RKO (cell line): Measurements from ENCODE around the gene SGSM2.

Experiments used
- DNase-seq: peaks from one replicate; pipeline ENCODE4 v3.0.0-alpha.2; 2016; ENCODE audit warnings: low spot score

The SGSM2 gene

DNA sequence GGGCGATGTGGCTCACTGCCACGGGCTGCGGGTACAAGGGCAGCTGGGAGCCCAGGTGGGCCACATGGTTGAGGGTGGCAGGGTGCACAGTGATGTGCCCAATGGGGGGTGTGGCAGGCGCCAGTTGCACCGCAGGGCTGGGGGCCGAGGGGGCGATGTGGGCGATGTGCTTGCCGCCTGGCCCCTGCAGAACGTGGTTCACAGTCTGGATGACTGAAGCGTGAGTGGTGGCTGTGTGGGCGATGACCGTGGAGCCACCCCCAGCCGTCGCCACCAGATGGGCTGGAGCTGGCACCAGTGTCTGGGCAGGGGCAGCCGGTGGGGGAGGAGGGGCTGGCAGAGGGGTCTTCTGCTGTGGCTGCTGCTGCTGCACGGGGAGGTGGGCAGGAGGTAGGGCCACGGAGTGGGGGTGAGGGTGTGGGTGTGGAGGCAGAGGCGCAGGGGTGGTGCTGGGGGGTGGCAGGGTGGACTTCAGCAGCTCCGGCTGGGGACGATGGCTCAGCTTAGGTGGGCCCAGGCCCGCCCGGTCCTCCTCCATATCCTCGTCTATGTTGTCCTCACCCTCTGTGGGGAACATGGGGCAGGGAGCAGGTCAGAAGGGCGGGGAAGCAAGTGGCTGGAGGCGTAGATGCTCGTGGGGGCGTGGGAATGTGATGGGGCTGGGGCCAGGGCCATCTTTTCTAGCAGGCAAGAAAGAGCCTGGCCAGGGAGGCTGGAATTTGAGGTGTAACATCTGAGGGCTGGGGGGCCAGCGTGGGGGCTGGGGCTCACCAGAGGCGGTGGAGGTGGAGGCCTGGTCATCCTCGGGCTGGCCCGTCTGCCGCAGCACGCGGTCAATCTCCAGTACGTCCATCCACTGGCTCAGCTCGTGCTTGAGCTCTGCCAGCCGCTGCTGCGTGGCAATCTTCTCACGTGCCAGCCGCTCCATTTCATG is 50.1 kb downstream of the SGSM2 start:
- DNase-seq = no peak

DNA sequence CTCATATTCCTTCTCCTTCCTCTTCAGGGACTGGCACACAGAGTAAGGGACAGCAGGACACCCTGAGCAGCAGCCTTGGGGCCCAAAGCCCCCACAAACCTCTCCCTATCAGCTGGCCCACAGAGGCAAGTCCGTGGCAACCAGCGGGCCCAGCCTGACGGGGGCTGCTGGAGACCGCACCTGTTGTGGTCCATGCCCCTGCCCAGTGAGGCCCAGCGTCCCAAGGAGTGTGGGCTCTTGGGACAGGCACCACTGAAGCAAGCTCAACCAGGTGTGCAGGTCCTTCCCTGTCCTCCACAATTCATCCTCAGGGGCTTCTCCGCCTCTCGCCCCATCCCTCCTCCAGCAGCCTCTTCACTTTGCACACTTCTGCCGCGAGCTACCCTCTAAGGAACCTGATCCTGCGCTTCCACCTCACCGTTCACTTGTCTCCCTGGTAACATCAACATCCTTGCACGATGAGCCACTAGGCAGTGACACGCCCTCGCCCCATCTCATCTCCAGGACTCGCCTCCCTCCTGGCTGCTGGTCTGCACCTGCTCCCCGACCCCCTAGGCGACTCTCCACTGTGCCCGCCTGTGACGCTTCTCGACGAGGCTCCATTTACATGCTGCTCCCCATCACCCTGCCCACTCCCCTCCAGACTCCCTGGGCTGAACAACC is 50.9 kb downstream of the SGSM2 start:
- DNase-seq = no peak

DNA sequence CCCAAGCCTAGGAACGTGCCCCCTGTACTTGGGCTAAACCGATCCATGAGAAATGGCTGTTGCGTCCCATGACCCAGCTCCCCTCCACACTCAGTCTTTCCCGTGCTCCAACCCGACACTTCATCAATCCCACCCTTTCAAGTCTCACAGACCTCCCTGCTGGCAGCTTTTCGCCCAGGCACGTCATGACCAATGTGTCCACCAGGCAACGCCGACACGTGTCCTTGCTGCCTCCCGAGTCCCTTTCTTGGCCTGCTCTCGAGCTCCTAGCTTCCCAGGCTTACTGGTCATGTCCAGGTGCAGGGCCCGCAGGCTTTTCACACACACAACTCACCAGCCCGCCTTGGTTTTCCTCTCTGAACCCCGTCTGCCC is 51.4 kb downstream of the SGSM2 start:
- no peak for DNase-seq

DNA sequence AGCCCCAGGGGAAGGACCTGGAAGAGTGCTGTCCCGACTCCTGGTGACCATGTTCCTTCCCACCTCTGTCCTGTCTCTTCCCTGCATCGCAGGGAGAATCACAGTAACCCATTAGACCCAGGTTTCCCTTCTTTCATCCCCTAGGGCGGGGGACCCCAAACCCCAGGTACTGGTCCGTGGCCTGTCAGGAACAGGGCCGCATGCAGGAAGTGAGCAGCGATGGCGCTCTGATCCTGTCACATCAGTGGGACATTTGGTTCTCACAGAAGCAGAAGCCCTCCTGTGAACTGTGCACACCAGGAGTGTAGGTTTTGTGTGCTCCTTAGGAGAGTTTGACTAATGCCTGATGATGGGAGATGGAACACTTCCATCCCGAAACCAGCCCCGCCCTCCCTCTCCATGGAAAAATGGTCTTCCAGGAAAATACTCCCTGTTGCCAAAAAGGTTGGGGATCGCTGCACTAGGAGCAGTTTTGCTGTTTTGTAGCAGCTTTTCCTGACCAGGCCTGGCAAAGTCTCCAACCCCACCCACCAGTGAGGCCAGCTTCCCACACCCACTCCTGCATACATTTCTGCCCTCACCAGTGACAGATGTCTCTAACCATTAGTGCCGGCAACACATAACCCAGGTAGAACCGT is 53.0 kb downstream of the SGSM2 start:
- no peak for DNase-seq

DNA sequence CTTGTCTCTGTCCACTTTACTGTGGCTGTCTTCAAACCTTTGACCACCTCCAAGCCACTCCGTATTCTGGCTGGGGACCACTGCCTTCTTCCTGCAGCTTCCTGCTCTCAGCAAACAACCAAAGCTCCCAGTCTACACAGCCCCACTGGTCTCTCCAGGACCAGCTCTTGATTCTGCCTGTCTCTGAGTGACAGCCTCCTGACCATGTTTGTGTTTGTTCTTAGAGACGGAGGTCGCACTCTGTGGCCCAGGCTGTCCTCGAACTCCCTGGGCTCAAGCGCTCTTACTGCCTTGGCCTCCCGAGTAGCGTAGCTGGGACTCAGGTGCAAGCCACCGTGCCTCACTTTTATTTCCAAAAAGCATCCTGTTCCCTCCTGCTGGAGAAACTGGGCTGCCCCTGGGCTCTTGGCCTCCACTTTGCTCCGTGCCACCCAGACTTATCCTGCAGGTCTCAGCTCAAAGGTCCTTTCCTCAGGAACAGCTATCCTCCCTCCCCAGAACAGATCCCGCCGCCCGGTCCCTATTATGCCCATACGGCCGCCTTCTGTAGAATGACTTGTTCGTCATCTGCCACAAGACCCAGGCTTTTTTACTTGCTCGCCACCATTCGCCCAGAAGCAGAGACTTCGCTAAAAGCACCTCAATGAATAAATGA is 54.4 kb downstream of the SGSM2 start:
- DNase-seq = no peak

DNA sequence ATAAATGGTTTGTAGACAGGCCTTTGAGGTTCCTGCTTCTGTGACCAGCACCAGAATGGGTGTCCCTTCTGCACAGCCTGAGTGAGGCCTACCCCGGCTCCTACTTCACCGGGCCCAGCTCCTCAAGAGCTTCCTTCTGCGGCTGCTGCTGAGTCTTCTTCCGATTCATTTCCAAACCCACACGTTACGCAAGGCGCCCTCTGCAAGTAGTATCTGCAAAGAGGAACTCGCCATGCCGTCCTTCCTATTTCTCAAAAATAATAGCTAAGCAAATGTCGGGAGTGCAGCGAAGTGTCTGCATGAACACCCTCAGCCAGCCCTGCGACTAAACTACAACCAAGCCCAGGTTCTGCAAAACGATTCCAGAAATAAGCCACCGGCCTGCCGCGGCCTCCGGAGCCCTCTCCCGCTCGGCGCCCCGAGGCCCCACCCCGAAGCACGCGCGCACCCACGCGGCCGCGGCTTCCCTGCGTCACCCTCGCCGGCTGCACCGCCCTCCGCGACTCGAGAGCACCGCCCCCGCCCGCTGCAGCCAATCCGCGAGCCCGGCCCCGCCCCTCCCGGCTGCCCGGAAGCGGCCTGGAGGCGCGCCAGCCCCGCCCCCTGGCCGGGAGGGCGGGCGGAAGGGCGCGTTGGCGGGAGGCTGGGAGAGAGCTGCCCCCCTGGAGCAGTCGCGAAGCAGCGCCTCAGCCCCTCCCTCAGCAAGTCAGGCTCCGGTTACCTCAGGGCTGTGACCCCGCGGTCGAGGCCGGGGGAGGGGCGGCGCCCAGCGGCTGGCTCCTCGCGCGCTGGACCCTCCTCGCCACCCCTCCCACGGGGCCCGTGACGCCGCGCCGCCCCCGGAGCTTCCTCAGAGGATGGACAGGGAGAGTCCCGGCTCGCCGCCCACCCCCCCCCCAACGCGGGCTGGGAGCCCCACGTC is 55.2 kb downstream of the SGSM2 start:
- DNase-seq = peak; percentile 95

DNA sequence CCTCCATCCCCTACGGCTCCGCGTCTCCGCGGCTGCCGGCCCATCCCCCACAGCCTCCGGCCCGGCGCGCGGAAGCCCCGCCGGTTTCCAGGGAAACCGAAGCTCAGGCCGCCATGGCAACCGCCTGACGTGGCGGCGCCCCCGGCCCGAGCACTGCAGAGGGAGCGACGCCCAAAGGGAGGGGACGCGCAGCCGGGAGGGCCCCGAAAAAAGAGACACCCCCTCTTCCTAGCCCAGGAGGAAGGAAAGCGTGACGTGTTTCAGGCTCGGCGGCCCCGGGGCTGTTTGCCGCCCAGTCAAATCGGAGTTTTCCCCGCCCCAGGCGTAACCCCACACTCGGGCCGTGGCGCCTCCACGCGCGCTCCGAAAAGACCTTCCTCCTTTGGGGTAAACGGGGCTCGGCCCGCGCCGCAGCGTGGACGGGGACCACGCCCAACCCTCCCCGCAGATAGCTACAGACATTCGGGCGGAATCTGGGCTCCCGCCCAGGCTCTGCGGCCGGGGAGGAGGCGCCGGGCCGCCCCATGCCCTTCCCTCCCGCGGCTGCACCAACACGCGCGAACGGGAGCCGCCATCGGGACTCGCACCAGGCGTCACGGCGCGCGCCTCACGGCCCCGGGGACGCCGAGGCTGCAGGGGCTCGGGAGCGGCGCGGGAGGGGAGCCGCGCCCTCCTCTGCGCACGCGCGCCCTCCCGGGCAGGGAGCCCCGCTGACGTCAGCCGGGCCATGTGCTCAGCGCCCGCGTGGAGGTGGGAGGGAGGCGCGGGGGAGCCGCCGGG is 56.1 kb downstream of the SGSM2 start:
- DNase-seq = peak; percentile 92

DNA sequence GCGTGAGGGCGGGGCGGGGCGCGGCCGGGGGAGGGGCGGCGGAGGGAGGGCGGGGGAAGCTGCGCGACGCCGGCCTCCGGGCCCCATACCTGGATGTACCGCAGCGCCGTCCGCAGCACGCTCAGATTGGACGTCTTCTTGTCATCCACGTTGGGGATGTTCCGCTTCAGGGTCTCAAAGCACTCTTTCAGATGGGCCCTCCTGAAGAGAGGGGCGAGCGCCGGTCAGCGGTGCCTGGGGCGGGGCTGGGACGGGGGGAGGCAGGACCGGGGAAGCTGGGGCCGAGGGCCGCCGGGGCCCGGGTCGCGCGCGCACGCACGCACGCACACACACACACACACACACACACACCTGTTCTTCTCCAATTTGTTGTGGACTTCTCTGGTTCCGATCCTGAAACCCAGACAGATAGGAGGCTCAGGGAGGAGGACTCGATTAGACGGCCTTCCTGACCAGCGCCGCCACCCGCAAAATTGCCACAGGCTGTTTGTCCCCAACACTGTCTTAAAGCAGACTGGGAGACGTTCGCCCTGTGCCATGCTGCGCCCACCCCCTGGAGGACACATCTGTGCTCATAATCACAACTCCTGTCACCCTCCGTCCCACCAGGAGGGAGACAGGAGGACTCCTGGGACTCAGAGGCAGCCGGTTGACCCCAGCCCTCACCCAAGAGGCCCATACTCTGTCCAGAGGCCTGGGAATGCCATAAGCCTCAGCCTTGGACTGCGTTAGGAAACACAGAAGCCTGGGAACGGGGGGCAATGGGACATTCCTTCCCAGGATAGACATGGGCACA is 56.9 kb downstream of the SGSM2 start:
- DNase-seq = no peak

DNA sequence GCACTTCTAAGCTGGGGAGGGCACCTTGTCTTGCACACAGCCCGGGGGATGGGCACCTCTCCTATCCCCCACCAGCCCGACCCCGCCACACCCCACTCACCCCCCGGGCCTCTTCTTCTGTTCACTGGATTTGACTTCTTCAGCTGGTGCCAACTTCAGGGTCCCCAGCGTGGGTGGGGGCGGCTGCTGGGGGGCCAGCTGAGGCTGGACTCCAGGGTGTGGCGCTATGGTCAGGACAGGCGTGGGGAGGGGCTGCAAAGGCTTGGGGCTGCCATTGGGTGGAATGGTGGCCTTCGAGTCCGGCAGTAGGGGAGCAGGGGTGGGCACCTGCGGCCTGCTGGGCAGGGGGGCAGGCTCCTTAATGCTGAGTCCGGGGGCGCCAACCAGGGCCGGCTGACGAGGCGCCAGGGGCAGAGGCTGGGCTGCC is 57.5 kb downstream of the SGSM2 start:
- DNase-seq = no peak

DNA sequence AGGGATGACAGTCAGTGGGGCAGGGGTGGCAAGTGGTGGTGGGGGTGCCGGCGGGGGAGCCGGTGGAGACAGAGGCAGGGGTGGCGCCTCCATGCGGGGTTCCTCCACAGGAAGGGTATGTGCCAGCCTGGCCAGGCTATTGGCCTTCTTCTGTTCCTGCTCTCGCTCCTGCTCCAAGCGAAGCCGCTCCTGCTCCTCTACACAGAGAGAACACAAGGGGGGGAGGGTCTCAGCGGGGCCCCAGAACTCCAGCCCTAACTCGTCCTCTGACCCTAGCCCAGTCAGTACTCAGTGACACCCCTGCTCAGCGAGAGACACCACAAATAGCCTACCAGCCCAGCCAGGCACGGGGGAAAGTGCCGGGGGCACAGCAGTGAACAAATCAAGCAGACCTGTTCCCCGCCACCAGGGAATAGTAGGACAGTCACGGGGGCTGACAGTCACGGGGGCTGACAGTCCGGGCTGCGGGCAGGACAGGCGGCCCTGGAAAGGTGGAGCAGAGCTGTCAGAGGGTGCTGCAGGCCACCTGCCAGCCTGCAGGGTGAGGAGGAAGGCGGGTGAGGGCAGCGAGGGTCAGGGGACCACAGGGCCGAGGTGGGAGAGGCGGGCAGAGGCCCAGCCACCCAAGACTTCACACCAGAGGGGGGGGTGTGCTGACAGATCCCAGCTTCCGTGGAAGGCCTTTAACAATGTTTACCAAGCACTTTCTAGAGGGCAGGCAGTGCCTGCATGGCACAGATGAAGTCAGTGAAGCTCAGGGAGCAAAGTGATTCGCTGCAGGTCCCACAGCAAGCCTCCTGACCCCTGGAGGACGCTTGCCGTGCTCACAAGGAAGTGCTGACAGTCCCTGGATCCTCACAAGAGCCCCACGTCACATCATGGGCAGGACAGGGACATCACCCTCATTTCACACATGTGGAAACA is 58.2 kb downstream of the SGSM2 start:
- peak; percentile 74 for DNase-seq

DNA sequence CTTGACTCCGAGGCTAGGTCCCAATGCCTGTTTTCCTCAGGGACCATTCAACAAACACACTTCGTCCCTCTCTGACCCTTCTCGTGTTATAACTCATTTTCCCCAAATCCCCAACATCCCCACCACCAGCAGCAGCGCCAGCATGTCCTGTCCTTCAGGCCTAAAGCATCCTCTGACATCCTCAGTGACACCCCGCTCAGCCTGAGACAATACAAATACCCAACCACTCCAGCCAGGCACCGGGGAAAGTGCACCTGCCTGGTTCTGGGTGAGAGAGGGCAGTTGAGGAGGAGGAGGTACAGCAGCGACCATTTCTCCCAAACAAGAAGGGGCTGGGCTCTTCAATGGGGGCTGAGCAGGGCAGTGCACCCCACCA is 58.9 kb downstream of the SGSM2 start:
- no peak for DNase-seq

DNA sequence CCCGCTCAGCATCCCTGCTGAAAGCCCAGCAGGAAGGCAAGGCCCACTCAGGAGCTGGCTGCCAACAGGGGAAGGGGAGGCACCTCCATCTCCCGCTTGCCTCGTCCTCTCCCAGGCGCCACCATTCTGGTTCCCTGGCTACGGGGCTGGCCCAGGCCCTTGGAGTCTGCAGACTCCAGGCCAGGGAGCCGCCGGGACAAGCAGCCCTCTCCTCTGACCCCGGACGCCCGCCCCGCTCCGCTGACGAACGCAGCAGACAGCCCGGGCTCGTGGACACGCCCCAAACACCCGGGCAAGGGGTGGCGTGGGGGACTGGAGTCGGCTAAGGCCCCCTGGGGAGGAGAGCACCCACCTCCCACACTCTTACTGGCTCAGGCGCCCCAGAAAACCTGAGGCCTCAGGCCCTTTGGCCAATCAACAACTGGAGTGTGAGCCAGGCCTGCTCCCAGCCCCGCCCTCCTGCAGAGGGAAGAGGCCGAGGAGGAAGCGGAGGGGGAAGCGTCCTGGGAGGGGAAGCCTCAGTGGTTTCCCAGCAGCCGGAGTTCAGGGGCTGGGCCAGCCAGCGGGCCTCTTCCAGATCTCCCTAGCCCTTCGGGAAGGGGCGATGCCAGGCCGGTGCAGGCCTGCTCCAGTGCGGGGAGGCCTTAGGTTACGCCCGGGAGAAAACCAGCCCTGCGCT is 59.4 kb downstream of the SGSM2 start:
- peak; percentile 88 for DNase-seq

DNA sequence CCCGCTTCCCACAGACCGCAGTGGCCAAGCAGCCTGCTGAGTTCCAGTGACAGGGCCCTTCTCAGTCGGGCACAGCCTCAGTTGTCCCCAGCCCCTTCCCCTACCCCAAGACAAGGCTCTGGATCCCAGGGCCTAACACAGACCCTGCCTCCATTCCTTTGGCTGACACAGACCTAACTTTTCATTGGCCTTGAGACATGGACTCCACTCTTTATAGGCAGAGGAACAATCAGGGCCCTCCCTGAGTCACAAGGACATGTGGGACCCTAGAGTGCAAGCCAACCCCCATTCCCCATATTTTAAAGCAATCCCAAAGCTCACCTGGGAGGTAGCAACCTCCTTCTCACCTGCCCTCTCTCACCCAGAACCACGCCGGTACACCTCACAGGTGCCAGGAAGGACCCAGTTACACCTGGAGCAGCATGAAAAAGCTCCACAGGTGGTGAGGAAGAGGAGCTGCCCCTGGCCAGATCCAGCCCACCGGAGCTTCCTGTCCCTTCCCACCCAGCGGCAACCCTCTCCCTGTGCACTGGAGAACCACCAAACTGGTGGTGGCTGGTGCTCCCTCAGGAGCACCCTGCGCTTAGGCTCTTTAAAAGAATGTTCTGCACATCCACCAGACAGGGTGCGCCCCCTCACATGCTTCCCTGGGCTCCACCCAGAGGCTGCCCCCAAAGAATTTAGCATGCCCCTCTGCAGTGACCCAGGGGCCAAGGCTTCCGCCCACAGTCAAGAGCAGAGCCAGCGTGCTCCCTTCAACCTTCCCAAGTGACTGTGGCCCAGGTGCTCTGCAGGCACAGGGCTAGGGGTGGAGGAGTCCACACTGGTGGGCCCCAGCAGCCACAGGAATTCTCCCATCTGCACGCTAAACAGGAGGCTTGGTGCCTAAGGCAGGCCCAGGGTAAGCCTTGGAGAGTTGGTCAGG is 60.2 kb downstream of the SGSM2 start:
- DNase-seq = no peak

DNA sequence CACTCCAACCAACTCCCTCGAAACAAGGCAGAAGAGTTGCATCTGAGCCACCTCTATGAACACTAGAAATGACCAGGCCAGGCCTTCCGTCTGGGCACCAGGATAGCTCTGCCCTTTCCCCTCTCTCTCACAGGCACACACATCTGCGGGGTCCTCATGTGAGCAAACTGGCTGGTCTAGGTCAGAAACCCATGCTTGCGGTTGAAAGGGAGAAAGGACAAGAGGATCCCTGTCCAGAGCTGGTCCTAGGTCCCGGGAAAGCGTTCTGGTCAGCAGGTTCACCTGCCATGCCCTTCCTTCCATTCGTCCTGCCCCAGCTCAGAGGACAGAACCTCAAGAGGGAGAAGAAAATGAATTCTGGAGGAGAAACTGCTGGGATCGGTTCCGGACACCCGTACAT is 60.9 kb downstream of the SGSM2 start:
- no peak for DNase-seq

DNA sequence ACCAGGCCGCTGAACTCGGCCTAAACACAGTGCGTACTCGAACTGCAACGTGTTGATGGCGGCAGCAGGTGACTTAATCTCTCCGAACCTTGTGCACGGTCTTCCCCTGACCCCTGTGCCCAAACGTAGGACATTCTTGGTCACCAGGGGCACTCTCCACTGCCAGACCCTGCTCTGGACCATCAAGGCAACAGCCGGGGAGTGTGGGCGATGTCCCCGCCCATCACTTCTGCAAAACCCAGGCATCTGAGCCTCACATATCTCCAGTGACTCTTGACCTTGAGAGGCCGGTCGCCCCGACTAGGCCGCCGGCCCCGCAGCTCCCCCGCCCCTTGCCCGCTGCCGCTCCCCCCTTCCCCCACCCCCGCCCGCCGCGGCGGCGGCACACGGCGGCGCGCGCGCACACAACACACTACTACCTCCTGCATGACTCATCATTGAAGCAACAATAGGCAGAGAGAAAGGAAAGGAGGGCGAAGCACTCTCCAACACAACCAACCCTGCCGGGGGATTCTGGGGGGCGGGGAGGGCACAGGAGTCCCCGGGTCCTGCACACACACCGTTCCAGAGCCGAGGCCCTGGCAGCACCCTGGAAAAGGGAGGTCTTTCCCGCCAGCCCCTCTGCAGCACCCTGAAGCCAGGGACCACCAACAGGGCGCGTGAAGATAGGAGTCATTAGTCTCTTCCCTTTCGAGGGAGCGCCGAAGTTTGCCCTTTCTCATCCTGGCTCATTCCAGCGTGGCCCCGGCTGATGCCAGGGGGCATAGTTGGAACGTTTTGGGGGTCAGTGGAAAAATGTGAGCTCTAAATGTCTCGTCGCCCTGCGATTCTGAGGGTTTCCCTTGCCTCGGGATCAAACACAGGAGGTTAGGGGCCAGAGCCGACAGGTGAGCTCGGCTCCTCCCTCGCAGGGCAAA is 61.6 kb downstream of the SGSM2 start:
- peak; percentile 88 for DNase-seq
